Nephron (organoid): Measurements from ENCODE around the gene PPP4R1.

Experiments used
- H3K27ac Mint-ChIP-seq, 3 experiments: 2 replicates each; pipeline ENCODE4 v1.8.0; 2020; ENCODE audit warnings: mixed read lengths in 3 of 3, mild to moderate bottlenecking in 2 of 3, moderate library complexity in 1 of 3
- H3K27me3 Mint-ChIP-seq: 2 replicates; pipeline ENCODE4 v1.8.0; 2021; ENCODE audit warnings: low read depth, mild to moderate bottlenecking, moderate library complexity, mixed read lengths
- H3K36me3 Mint-ChIP-seq: 2 replicates; pipeline ENCODE4 v1.8.0; 2020; ENCODE audit warnings: low read depth, mixed read lengths
- H3K4me1 Mint-ChIP-seq: 2 replicates; pipeline ENCODE4 v1.8.0; 2020; ENCODE audit warnings: mixed read lengths
- H3K4me3 Mint-ChIP-seq, 3 experiments: 2 replicates each; pipeline ENCODE4 v1.8.0; 2020; ENCODE audit warnings: mild to moderate bottlenecking in 3 of 3, mixed read lengths in 3 of 3, moderate library complexity in 2 of 3
- H3K9me3 Mint-ChIP-seq: 2 replicates; pipeline ENCODE4 v1.8.0; 2020; ENCODE audit warnings: mixed read lengths
- CTCF ChIP-seq, 3 experiments: fragments of 200-600 bp; sonication (generic); IDR thresholded peaks; one replicate each; pipeline ENCODE4 v1.5.0; 2021; ENCODE audit warnings: antibody characterized with exemption in 3 of 3; ENCODE audit not compliant: unreplicated experiment in 3 of 3

PPP4R1 gene

GRCh38 chr18:9631814-9632496 is 17.6 kb upstream of the PPP4R1 start:
- Mint-ChIP-seq H3K4me3 (no peak overlapping the region), H3K36me3 (no peaks in the 10 kb centered on the region), H3K27ac (no peak overlapping the region), H3K27me3 (no peaks in the 10 kb centered on the region), H3K4me1 (no peaks in the 10 kb centered on the region), H3K9me3 (no peaks in the 10 kb centered on the region)
- TF ChIP-seq CTCF (IDR thresholded peaks at IDR 0.05; ENCODE audit: unreplicated experiment in 3 of 3): no peak

- Mint-ChIP-seq H3K9me3 (no peaks in the 10 kb centered on the region), H3K27ac (no peak overlapping the region), H3K4me1 (no peaks in the 10 kb centered on the region), H3K27me3 (no peaks in the 10 kb centered on the region), H3K36me3 (no peaks in the 10 kb centered on the region), H3K4me3 (no peak overlapping the region)
- no peak for TF ChIP-seq CTCF (IDR thresholded peaks at IDR 0.05; ENCODE audit: unreplicated experiment in 3 of 3)
Observed at GRCh38 chr18:9630444-9630843, 16.1 kb upstream of the PPP4R1 start.

- no peaks in the 10 kb centered on the region for H3K4me1 Mint-ChIP-seq
Observed at GRCh38 chr18:9629709-9630108, 15.3 kb upstream of the PPP4R1 start.

GRCh38 chr18:9628984-9629383 is 14.6 kb upstream of the PPP4R1 start:
- no peaks in the 10 kb centered on the region for H3K36me3 Mint-ChIP-seq

More at GRCh38 chr18:9629709-9630108, 15.3 kb upstream of the PPP4R1 start:
- H3K27ac Mint-ChIP-seq: no peak overlapping the region
- no peaks in the 10 kb centered on the region for H3K27me3 Mint-ChIP-seq
- no peak for TF ChIP-seq CTCF (IDR thresholded peaks at IDR 0.05; ENCODE audit: unreplicated experiment in 3 of 3)
- no peaks in the 10 kb centered on the region for H3K36me3 Mint-ChIP-seq
- no peak overlapping the region for H3K4me3 Mint-ChIP-seq
- no peaks in the 10 kb centered on the region for H3K9me3 Mint-ChIP-seq

GRCh38 chr18:9627642-9628041 is 13.3 kb upstream of the PPP4R1 start:
- no peak for TF ChIP-seq CTCF (IDR thresholded peaks at IDR 0.05; ENCODE audit: unreplicated experiment in 3 of 3)
- no peaks in the 10 kb centered on the region for H3K4me1 Mint-ChIP-seq
- H3K27ac Mint-ChIP-seq: no peak overlapping the region
- no peak overlapping the region for H3K4me3 Mint-ChIP-seq
- H3K27me3 Mint-ChIP-seq: no peaks in the 10 kb centered on the region
- H3K36me3 Mint-ChIP-seq: no peaks in the 10 kb centered on the region
- H3K9me3 Mint-ChIP-seq: no peaks in the 10 kb centered on the region

More at GRCh38 chr18:9628984-9629383, 14.6 kb upstream of the PPP4R1 start:
- H3K4me3 Mint-ChIP-seq: no peak overlapping the region
- H3K27ac Mint-ChIP-seq: no peak overlapping the region
- H3K4me1 Mint-ChIP-seq: no peaks in the 10 kb centered on the region
- TF ChIP-seq CTCF (IDR thresholded peaks at IDR 0.05; ENCODE audit: unreplicated experiment in 3 of 3): no peak
- no peaks in the 10 kb centered on the region for H3K27me3 Mint-ChIP-seq
- H3K9me3 Mint-ChIP-seq: no peaks in the 10 kb centered on the region

- Mint-ChIP-seq H3K36me3 (no peaks in the 10 kb centered on the region), H3K27ac (no peak overlapping the region), H3K27me3 (no peaks in the 10 kb centered on the region), H3K4me1 (peaks cover 6% of the 10 kb centered on the region), H3K9me3 (no peaks in the 10 kb centered on the region), H3K4me3 (no peak overlapping the region)
- no peak for TF ChIP-seq CTCF (IDR thresholded peaks at IDR 0.05; ENCODE audit: unreplicated experiment in 3 of 3)
Observed at GRCh38 chr18:9619990-9620389, 5.6 kb upstream of the PPP4R1 start.
